ENCODE results near the gene TUBB2B.
"Not testable (repeated sequence)": the region's sequence is repeated elsewhere in the genome, so short reads cannot be mapped to it uniquely, and the experiment has no call there.

TUBB2B gene

DNA sequence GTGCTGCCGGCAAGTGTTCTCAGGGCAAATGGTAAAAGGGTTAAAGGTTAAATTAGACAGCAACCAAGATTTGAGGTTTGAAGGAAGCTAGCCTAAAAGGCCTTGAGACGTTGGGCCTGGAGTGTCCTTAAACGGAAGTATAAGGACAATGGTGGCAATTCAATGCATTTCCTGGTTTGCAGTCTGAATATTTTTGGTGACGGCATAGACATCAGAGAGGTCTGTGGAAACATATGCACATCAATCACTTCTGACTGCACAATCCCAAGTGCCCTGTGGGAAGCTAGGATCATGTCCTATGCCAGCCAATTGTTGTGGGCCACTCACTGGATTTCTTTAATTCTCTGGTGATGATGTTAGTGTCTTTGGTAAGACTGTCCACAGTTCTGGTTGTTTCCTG, 44.4 kb downstream of the TUBB2B start:
- DNase-seq = no peak

GRCh38 chr6:3181105-3181504, 46.3 kb downstream of the TUBB2B start:
- DNase-seq = no peak

DNA sequence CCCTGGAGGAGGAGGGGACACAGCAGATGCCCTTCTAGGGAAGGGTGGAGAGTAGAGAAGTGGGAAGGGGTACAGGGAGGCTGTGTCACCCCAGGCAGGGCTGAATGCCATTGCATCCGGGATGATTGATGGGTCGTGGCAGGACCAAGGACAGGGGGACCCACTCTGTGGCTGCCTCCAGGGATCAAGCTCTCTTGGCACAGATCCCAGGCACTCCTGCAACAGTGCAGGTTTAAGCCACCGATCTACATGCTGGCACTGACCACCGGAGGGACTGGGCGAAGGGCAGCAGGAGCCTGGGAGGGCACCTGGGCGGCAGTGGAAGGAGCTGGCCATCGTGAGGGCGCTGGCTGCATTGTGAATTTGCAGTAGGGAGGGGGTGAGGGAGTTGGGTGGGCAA, 47.5 kb downstream of the TUBB2B start:
- DNase-seq = not testable (repeated sequence)

GRCh38 chr6:3178666-3179065, 48.8 kb downstream of the TUBB2B start:
- DNase-seq = not testable (repeated sequence)

- DNase-seq = no peak
Observed at GRCh38 chr6:3176562-3177355, 50.7 kb downstream of the TUBB2B start.

- no peak for DNase-seq
Observed at GRCh38 chr6:3175715-3176402, 51.6 kb downstream of the TUBB2B start.
